ENCODE measurements around the gene KCNS1. TPM values are rescaled to one million over a fixed set of nuclear protein-coding genes. Genes with fewer than 3 reads are reported as not detected.

KCNS1 gene
- polyA plus RNA-seq, 1 experiment = 0.64 TPM

DNA sequence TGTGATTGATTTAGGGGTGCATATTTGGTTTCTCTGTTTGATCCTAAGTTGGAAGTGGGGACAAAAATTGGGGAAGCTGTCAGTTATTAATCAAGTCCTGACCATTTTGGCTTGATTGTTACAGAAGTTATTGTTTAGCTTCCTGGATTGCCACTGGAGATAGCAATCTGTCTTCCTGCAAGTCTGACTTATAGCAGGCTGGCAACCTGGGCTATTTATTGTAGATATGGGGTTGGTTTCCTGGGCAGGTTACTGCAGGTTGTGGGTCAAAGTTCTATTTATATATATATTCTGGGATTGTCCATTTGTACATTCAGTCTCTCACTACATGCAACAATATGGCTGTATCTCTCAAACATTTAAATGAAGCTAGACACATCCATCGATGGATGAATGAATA, 17.8 kb downstream of the KCNS1 start:
- CTCF ChIA-PET = interaction anchor here (0.9 kb wide), 1 partner anchor 39 kb away, joined by 4 read pairs; no protein-coding TSS in a partner anchor

DNA sequence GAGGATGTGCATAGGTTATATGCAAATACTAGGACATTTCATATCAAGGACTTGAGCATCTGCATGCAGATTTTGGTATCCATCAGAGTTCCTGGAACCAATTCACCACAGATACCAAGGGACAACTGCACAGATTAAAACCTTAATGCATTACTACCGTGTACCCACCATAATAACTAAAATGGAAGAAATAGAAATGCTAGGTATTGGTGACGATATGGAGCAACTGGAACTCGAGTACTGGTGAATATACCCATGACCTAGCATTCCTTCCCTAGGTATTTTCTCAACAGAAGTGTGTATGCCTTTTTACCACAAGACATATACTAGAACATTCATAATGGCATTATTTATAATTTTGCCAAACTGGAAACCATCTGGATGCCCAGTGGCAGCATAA, 18.5 kb downstream of the KCNS1 start:
- TF ChIP-seq, protein P1, sequence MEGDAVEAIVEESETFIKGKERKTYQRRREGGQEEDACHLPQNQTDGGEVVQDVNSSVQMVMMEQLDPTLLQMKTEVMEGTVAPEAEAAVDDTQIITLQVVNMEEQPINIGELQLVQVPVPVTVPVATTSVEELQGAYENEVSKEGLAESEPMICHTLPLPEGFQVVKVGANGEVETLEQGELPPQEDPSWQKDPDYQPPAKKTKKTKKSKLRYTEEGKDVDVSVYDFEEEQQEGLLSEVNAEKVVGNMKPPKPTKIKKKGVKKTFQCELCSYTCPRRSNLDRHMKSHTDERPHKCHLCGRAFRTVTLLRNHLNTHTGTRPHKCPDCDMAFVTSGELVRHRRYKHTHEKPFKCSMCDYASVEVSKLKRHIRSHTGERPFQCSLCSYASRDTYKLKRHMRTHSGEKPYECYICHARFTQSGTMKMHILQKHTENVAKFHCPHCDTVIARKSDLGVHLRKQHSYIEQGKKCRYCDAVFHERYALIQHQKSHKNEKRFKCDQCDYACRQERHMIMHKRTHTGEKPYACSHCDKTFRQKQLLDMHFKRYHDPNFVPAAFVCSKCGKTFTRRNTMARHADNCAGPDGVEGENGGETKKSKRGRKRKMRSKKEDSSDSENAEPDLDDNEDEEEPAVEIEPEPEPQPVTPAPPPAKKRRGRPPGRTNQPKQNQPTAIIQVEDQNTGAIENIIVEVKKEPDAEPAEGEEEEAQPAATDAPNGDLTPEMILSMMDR (IDR thresholded peaks at IDR 0.05; ENCODE audit: insufficient read depth, low read depth, low read length) = no peak
- 0 out of 2 replicates have a peak, but pooled peaks cover 1% of the 10 kb centered on the region for H3K36me3 ChIP-seq (ENCODE audit: control insufficient read depth, insufficient read depth, low read length)
- H3K4me3 ChIP-seq (ENCODE audit: low read depth, low read length) = no peak overlapping the region
- POLR2A ChIA-PET = no interaction called here
- DNase-seq (ENCODE audit: low read depth) = no peak
- CTCF ChIA-PET = interaction anchor here (0.6 to 0.9 kb wide), 2 partner anchors 8 to 38 kb away, joined by 3 to 4 read pairs; no protein-coding TSS in a partner anchor
- H3K27me3 ChIP-seq (ENCODE audit: control insufficient read depth, insufficient read depth, low read length) = no peaks in the 10 kb centered on the region

More for the DNA sequence above, 17.8 kb downstream of the KCNS1 start:
- POLR2A ChIA-PET = no interaction called here
- TF ChIP-seq, protein P1 (IDR thresholded peaks at IDR 0.05; ENCODE audit: insufficient read depth, low read depth, low read length) = no peak
- no peak for DNase-seq (ENCODE audit: low read depth)
- Histone ChIP-seq H3K36me3 (ENCODE audit: control insufficient read depth, insufficient read depth, low read length) (0 out of 2 replicates have a peak, but pooled peaks cover 1% of the 10 kb centered on the region), H3K4me3 (ENCODE audit: low read depth, low read length) (no peak overlapping the region), H3K27me3 (ENCODE audit: control insufficient read depth, insufficient read depth, low read length) (no peaks in the 10 kb centered on the region)

DNA sequence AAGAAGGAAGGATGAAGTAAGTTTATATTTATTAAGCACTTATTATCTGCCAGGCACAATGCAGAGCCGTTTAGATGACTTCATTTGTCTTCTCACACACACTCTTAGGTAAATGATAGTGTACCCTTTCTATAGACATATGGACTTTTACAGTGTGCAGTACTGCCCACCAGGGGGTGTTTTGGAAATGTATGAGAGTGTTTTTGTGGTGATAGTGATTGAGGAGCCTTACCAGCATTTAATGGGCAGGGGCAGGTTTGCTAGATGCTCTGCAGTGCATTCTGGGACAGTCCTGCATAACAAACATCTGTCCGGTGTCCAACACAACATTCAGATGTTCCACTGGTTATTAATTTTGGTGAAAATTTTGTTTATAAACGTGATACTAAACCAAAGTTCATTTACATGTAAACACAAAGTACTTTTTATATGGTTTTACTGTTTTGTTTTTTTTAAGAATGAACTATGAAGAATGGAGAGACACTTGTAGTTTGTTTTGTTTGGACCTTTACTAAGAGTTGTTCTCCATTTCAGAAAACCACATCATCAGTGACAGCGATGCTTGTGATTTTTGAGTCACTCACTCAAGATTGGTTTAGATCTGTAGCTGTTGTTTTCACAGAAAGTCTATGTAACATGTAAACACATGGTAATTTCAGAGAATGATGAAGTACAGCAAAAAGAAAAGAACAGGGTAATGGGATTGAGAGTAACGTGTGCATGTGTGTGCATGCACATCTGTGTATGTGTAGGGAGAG, 19.9 kb downstream of the KCNS1 start:
- Histone ChIP-seq H3K36me3 (ENCODE audit: control insufficient read depth, insufficient read depth, low read length) (0 out of 2 replicates have a peak, but pooled peaks cover 1% of the 10 kb centered on the region), H3K27me3 (ENCODE audit: control insufficient read depth, insufficient read depth, low read length) (no peaks in the 10 kb centered on the region), H3K4me3 (ENCODE audit: low read depth, low read length) (no peak overlapping the region)
- TF ChIP-seq, protein P1 (IDR thresholded peaks at IDR 0.05; ENCODE audit: insufficient read depth, low read depth, low read length) = peak; percentile 54
- ChIA-PET POLR2A (no interaction called here), CTCF (interaction anchor here (0.9 kb wide), 1 partner anchor 9 kb away, joined by 3 read pairs; no protein-coding TSS in a partner anchor)
- no peak for DNase-seq (ENCODE audit: low read depth)

DNA sequence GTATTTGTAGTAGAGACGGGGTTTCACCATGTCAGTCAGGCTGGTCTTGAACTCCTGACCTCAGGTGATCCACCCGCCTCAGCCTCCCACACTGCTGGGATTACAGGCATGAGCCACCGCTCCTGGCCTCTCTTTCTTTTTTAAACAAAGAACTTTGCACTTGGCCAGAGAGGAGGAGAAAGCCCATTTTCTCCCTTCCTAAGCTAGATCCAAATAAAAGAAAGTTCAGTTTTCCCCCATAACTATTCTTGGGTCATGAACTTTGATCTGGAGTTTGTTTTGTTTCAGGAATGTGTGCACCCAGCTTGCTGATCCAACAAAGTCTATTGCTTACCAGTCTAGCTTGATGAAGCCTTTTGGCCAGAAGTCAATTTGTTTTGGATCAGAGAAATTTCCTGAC, 23.4 kb downstream of the KCNS1 start:
- Histone ChIP-seq H3K36me3 (ENCODE audit: control insufficient read depth, insufficient read depth, low read length) (peaks cover 7% of the 10 kb centered on the region), H3K27me3 (ENCODE audit: control insufficient read depth, insufficient read depth, low read length) (no peaks in the 10 kb centered on the region), H3K4me3 (ENCODE audit: low read depth, low read length) (no peak overlapping the region)
- POLR2A ChIA-PET = no interaction called here
- CTCF ChIA-PET = interaction anchor here (1.9 kb wide), 1 partner anchor 10 kb away, joined by 5 read pairs; no protein-coding TSS in a partner anchor
- DNase-seq (ENCODE audit: low read depth) = no peak
- TF ChIP-seq, protein P1 (IDR thresholded peaks at IDR 0.05; ENCODE audit: insufficient read depth, low read depth, low read length) = no peak

DNA sequence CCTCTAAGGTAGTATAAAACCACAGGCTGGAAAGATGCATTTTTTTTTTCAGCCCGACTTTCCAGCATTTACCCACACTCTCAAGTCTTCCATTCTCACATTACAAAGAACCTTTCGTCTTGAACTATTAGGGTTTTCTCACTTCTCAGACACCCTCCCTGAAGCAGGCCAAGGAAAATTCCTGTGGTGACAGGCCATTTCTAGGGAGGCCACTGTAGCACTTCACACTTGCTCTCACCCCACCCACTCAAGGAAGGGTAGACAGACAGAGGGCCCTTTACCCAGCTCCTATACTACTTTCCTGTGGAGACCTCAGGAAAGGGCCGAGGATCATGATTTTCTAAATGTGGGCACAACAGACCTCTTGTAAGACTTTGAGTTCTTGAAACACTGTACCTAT, 27.7 kb downstream of the KCNS1 start:
- Histone ChIP-seq H3K27me3 (ENCODE audit: control insufficient read depth, insufficient read depth, low read length) (no peaks in the 10 kb centered on the region), H3K36me3 (ENCODE audit: control insufficient read depth, insufficient read depth, low read length) (peaks cover 6% of the 10 kb centered on the region), H3K4me3 (ENCODE audit: low read depth, low read length) (no peak overlapping the region)
- CTCF ChIA-PET = interaction anchor here (1.3 to 2.5 kb wide), 2 partner anchors 22 to 24 kb away, joined by 3 to 11 read pairs; no protein-coding TSS in a partner anchor
- POLR2A ChIA-PET = no interaction called here
- no peak for DNase-seq (ENCODE audit: low read depth)
- TF ChIP-seq, protein P1 (IDR thresholded peaks at IDR 0.05; ENCODE audit: insufficient read depth, low read depth, low read length) = no peak

Data from BJ (cell line).